Smooth muscle cell (in vitro differentiated cells): ENCODE results near the gene CRTAC1. TPM values are rescaled to one million over a fixed set of nuclear protein-coding genes. Genes with fewer than 3 reads are reported as not detected.

ENCODE experiments used
- DNase-seq: peaks from one replicate; lab custom pipeline; 2025; ENCODE audit not compliant: unreplicated experiment; lab: John Stamatoyannopoulos, UW
- H2AFZ ChIP-seq: fragments of 200-600 bp; sonication (generic); 2 replicates; pipeline ENCODE4 v1.6.0; 2016; ENCODE audit warnings: antibody characterized with exemption, low read depth, mild to moderate bottlenecking
- H3F3A ChIP-seq: fragments of 200-600 bp; sonication (generic); 2 replicates; pipeline ENCODE4 v1.6.0; 2017; ENCODE audit warnings: antibody characterized with exemption, low read depth
- H3K27ac ChIP-seq: fragments of 200-600 bp; sonication (generic); 2 replicates; pipeline ENCODE4 v1.5.1; 2016; ENCODE audit warnings: low read depth, mild to moderate bottlenecking
- H3K27me3 ChIP-seq: fragments of 200-600 bp; sonication (generic); 2 replicates; pipeline ENCODE4 v1.6.1; 2016; ENCODE audit warnings: low read depth, mild to moderate bottlenecking
- H3K36me3 ChIP-seq: fragments of 200-600 bp; sonication (generic); 2 replicates; pipeline ENCODE4 v1.5.1; 2016; ENCODE audit warnings: low read depth
- H3K4me1 ChIP-seq: fragments of 200-600 bp; sonication (generic); 2 replicates; pipeline ENCODE4 v1.5.1; 2016; ENCODE audit warnings: low read depth
- H3K4me2 ChIP-seq: fragments of 200-600 bp; sonication (generic); 2 replicates; pipeline ENCODE4 v1.6.0; 2016; ENCODE audit warnings: mild to moderate bottlenecking
- H3K4me3 ChIP-seq: fragments of 200-600 bp; sonication (generic); 2 replicates; pipeline ENCODE4 v1.5.1; 2016; ENCODE audit warnings: mild to moderate bottlenecking
- H3K79me2 ChIP-seq: fragments of 200-600 bp; sonication (generic); 2 replicates; pipeline ENCODE4 v1.6.0; 2016; ENCODE audit warnings: low read depth, mild to moderate bottlenecking
- H3K9ac ChIP-seq: fragments of 200-600 bp; sonication (generic); 2 replicates; pipeline ENCODE4 v1.6.0; 2016; ENCODE audit warnings: low read depth
- H3K9me3 ChIP-seq: fragments of 200-600 bp; sonication (generic); replicated peaks from 2 replicates; pipeline ENCODE4 v1.5.1; 2016; ENCODE audit warnings: low read depth
- H4K20me1 ChIP-seq: fragments of 200-600 bp; sonication (generic); 2 replicates; pipeline ENCODE4 v1.6.0; 2016; ENCODE audit warnings: low read depth
- CTCF ChIP-seq: fragments of 200-600 bp; sonication (generic); IDR thresholded peaks from 2 replicates; pipeline ENCODE4 v1.5.1; 2017; ENCODE audit warnings: borderline replicate concordance, mild to moderate bottlenecking, antibody characterized with exemption; ENCODE audit not compliant: insufficient read depth, poor library complexity, severe bottlenecking
- WGBS: methylation state at CpG from one replicate; pipeline ENCODE4 v1.1.7; 2016; ENCODE audit warnings: low lambda C conversion rate; 5-methylcytosine and 5-hydroxymethylcytosine counted together
- polyA plus RNA-seq: library from polyadenylated mRNA; unstranded; fragments of >200 nt; fragmentation: Nextera tagmentation; extraction: Ambion mirVana; gene quantifications from 2 replicates; pipeline ENCODE4 v1.2.1, GENCODE V29; 2016
- total RNA-seq: library from RNA; depleted of rRNA; stranded (reverse); fragments of >200 nt; gene quantifications from 2 replicates; pipeline ENCODE4 v1.2.3, GENCODE V29; 2014

CRTAC1 gene
- total and polyA plus RNA-seq, 2 experiments from 2014 or later = 0.31 to 0.65 TPM

DNA sequence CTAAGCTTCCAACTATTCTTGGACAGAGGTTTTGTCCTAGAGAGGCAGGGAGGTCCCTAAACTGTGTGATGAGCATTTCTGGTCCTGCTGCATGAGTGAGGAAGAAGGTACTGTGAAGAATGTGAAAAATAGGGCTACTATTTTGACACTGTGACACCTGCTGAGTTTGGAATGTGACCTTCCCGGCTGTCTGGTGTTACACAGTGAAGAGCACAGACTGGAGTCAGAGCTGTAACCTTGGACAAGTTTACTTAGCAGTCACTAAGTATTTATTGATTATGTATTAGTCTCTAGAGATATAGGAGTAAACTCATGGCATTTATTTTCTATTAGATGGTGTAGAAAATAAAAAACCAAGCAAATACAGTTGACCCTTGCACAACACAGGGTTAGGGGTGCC is 168.5 kb downstream of the CRTAC1 start:
- Histone ChIP-seq H4K20me1 (no peaks in the 10 kb centered on the region), H3K27ac (no peak overlapping the region), H3K4me3 (no peak overlapping the region), H3K9ac (no peak overlapping the region), H3K79me2 (no peaks in the 10 kb centered on the region), H2AFZ (no peak overlapping the region), H3F3A (no peaks in the 10 kb centered on the region), H3K4me1 (no peaks in the 10 kb centered on the region), H3K36me3 (no peaks in the 10 kb centered on the region), H3K9me3 (no peaks in the 10 kb centered on the region), H3K27me3 (peaks cover 13% of the 10 kb centered on the region), H3K4me2 (no peak overlapping the region)
- TF ChIP-seq CTCF = no peak
- WGBS = 26% methylated on average over 1 of the region's 1 CpG
- no peak for DNase-seq

GRCh38 chr10:97861097-97861750 is 169.2 kb downstream of the CRTAC1 start:
- H3F3A ChIP-seq = no peaks in the 10 kb centered on the region
- H3K27ac ChIP-seq = no peak overlapping the region
- no peak overlapping the region for H3K4me3 ChIP-seq
- H4K20me1 ChIP-seq = no peaks in the 10 kb centered on the region
- 70% methylated on average over 3 of the region's 3 CpGs for WGBS
- no peak overlapping the region for H3K4me2 ChIP-seq
- H3K9ac ChIP-seq = no peak overlapping the region
- peaks cover 18% of the 10 kb centered on the region for H3K27me3 ChIP-seq
- no peaks in the 10 kb centered on the region for H3K79me2 ChIP-seq
- H3K36me3 ChIP-seq = no peaks in the 10 kb centered on the region
- DNase-seq = no peak
- no peak for TF ChIP-seq CTCF
- H2AFZ ChIP-seq = no peak overlapping the region
- H3K4me1 ChIP-seq = no peaks in the 10 kb centered on the region
- H3K9me3 ChIP-seq = no peaks in the 10 kb centered on the region

GRCh38 chr10:97858001-97858439 is 172.4 kb downstream of the CRTAC1 start:
- H3K36me3 ChIP-seq = no peaks in the 10 kb centered on the region
- TF ChIP-seq CTCF = no peak
- no peaks in the 10 kb centered on the region for H3K4me1 ChIP-seq
- no peak overlapping the region for H3K9ac ChIP-seq
- no peak overlapping the region for H3K27ac ChIP-seq
- WGBS = 55% methylated on average over 1 of the region's 1 CpG
- no peaks in the 10 kb centered on the region for H3K9me3 ChIP-seq
- H3K79me2 ChIP-seq = no peaks in the 10 kb centered on the region
- no peak overlapping the region for H3K4me2 ChIP-seq
- peaks cover 40% of the 10 kb centered on the region for H3K27me3 ChIP-seq
- no peaks in the 10 kb centered on the region for H4K20me1 ChIP-seq
- no peak for DNase-seq
- no peak overlapping the region for H2AFZ ChIP-seq
- no peak overlapping the region for H3K4me3 ChIP-seq
- H3F3A ChIP-seq = no peaks in the 10 kb centered on the region

GRCh38 chr10:97854743-97855142 is 175.7 kb downstream of the CRTAC1 start:
- Histone ChIP-seq H3K4me3 (no peak overlapping the region), H3K4me2 (no peak overlapping the region), H3K9me3 (no peaks in the 10 kb centered on the region), H3K79me2 (no peaks in the 10 kb centered on the region), H3K9ac (no peak overlapping the region), H3F3A (no peaks in the 10 kb centered on the region), H3K36me3 (no peaks in the 10 kb centered on the region), H2AFZ (no peak overlapping the region), H3K4me1 (no peaks in the 10 kb centered on the region), H3K27ac (no peak overlapping the region), H3K27me3 (peaks cover 69% of the 10 kb centered on the region), H4K20me1 (no peaks in the 10 kb centered on the region)
- DNase-seq = no peak
- no peak for TF ChIP-seq CTCF
- 82% methylated on average over 3 of the region's 3 CpGs for WGBS
